ENCODE data around the gene MSI2.

Gene MSI2

GRCh38 chr17:57432507-57433277 is 176.4 kb downstream of the MSI2 start:
- no peak for TF ChIP-seq ZBTB7A (IDR thresholded peaks at IDR 0.05; ENCODE audit: low read depth)
- no peak for TF ChIP-seq EGR1 (IDR thresholded peaks at IDR 0.05)
- no peak for TF ChIP-seq CEBPB (IDR thresholded peaks at IDR 0.05)
- no peak for TF ChIP-seq TAF1 (IDR thresholded peaks at IDR 0.05; ENCODE audit: low read depth)
- no peak for TF ChIP-seq REST (IDR thresholded peaks at IDR 0.05; ENCODE audit: low read depth)
- TF ChIP-seq YY1 (IDR thresholded peaks at IDR 0.05; ENCODE audit: low read depth), result no peak
- no peak for TF ChIP-seq RAD21 (IDR thresholded peaks at IDR 0.05; ENCODE audit: low read depth)
- no peak for TF ChIP-seq USF1 (IDR thresholded peaks at IDR 0.05)
- TF ChIP-seq MAX (IDR thresholded peaks at IDR 0.05), result no peak
- TF ChIP-seq FOXM1 (IDR thresholded peaks at IDR 0.05; ENCODE audit: borderline replicate concordance, low read depth), result no peak
- TF ChIP-seq TCF12 (IDR thresholded peaks at IDR 0.05; ENCODE audit: low read depth), result no peak
- no peak for TF ChIP-seq NFIC (IDR thresholded peaks at IDR 0.05)
- TF ChIP-seq CREB1 (IDR thresholded peaks at IDR 0.05; ENCODE audit: low read depth), result no peak
- no peak for TF ChIP-seq TEAD4 (IDR thresholded peaks at IDR 0.05)
- no peak for TF ChIP-seq EP300 (IDR thresholded peaks at IDR 0.05; ENCODE audit: borderline replicate concordance)

- TF ChIP-seq USF1 (IDR thresholded peaks at IDR 0.05), result no peak
- no peak for TF ChIP-seq CREB1 (IDR thresholded peaks at IDR 0.05; ENCODE audit: low read depth)
- TF ChIP-seq MAX (IDR thresholded peaks at IDR 0.05), result no peak
- TF ChIP-seq TAF1 (IDR thresholded peaks at IDR 0.05; ENCODE audit: low read depth), result no peak
- no peak for TF ChIP-seq TEAD4 (IDR thresholded peaks at IDR 0.05)
- no peak for TF ChIP-seq FOXM1 (IDR thresholded peaks at IDR 0.05; ENCODE audit: borderline replicate concordance, low read depth)
- no peak for TF ChIP-seq TCF12 (IDR thresholded peaks at IDR 0.05; ENCODE audit: low read depth)
- TF ChIP-seq NFIC (IDR thresholded peaks at IDR 0.05), result no peak
- no peak for TF ChIP-seq EGR1 (IDR thresholded peaks at IDR 0.05)
- no peak for TF ChIP-seq ZBTB7A (IDR thresholded peaks at IDR 0.05; ENCODE audit: low read depth)
- no peak for TF ChIP-seq YY1 (IDR thresholded peaks at IDR 0.05; ENCODE audit: low read depth)
- no peak for TF ChIP-seq REST (IDR thresholded peaks at IDR 0.05; ENCODE audit: low read depth)
- no peak for TF ChIP-seq RAD21 (IDR thresholded peaks at IDR 0.05; ENCODE audit: low read depth)
- TF ChIP-seq CEBPB (IDR thresholded peaks at IDR 0.05), result no peak
- no peak for TF ChIP-seq EP300 (IDR thresholded peaks at IDR 0.05; ENCODE audit: borderline replicate concordance)
These were observed 177.1 kb downstream of the MSI2 start for GRCh38 chr17:57433452-57433851.

- no peak for TF ChIP-seq EGR1 (IDR thresholded peaks at IDR 0.05)
- TF ChIP-seq EP300 (IDR thresholded peaks at IDR 0.05; ENCODE audit: borderline replicate concordance), result no peak
- no peak for TF ChIP-seq FOXM1 (IDR thresholded peaks at IDR 0.05; ENCODE audit: borderline replicate concordance, low read depth)
- no peak for TF ChIP-seq CEBPB (IDR thresholded peaks at IDR 0.05)
- TF ChIP-seq YY1 (IDR thresholded peaks at IDR 0.05; ENCODE audit: low read depth), result no peak
- no peak for TF ChIP-seq MAX (IDR thresholded peaks at IDR 0.05)
- TF ChIP-seq RAD21 (IDR thresholded peaks at IDR 0.05; ENCODE audit: low read depth), result no peak
- TF ChIP-seq TEAD4 (IDR thresholded peaks at IDR 0.05), result no peak
These were observed 178.0 kb downstream of the MSI2 start for GRCh38 chr17:57434361-57434760.

- no peak for TF ChIP-seq TEAD4 (IDR thresholded peaks at IDR 0.05)
- TF ChIP-seq NFIC (IDR thresholded peaks at IDR 0.05), result no peak
- TF ChIP-seq CREB1 (IDR thresholded peaks at IDR 0.05; ENCODE audit: low read depth), result no peak
- TF ChIP-seq YY1 (IDR thresholded peaks at IDR 0.05; ENCODE audit: low read depth), result no peak
- TF ChIP-seq CEBPB (IDR thresholded peaks at IDR 0.05), result no peak
- TF ChIP-seq MAX (IDR thresholded peaks at IDR 0.05), result no peak
- no peak for TF ChIP-seq USF1 (IDR thresholded peaks at IDR 0.05)
- TF ChIP-seq TAF1 (IDR thresholded peaks at IDR 0.05; ENCODE audit: low read depth), result no peak
- TF ChIP-seq FOXM1 (IDR thresholded peaks at IDR 0.05; ENCODE audit: borderline replicate concordance, low read depth), result no peak
- TF ChIP-seq TCF12 (IDR thresholded peaks at IDR 0.05; ENCODE audit: low read depth), result no peak
- no peak for TF ChIP-seq ZBTB7A (IDR thresholded peaks at IDR 0.05; ENCODE audit: low read depth)
- TF ChIP-seq RAD21 (IDR thresholded peaks at IDR 0.05; ENCODE audit: low read depth), result no peak
- no peak for TF ChIP-seq EGR1 (IDR thresholded peaks at IDR 0.05)
- TF ChIP-seq EP300 (IDR thresholded peaks at IDR 0.05; ENCODE audit: borderline replicate concordance), result no peak
- no peak for TF ChIP-seq REST (IDR thresholded peaks at IDR 0.05; ENCODE audit: low read depth)
These were observed 180.2 kb downstream of the MSI2 start for GRCh38 chr17:57436565-57436964.

Data from Ishikawa (cell line).